Neural cell (in vitro differentiated cells): ENCODE results near the gene SLC49A4. TPM values are rescaled to one million over a fixed set of nuclear protein-coding genes. Genes with fewer than 3 reads are reported as not detected.

Experiments used
- H2AFZ ChIP-seq: fragments of 200-600, 300-800 bp; sonication (generic), shearing (Covaris generic); 2 replicates; pipeline ENCODE4 v1.6.0; 2014; ENCODE audit warnings: low read depth, mild to moderate bottlenecking, antibody characterized with exemption, low read length, moderate library complexity
- H3F3A ChIP-seq: fragments of 200-600 bp; shearing (Covaris generic); 2 replicates; pipeline ENCODE4 v1.6.1; 2016; ENCODE audit warnings: mild to moderate bottlenecking, moderate library complexity, mixed read lengths, antibody characterized with exemption, low read length; ENCODE audit not compliant: insufficient read depth, poor library complexity, severe bottlenecking
- H3K27ac ChIP-seq: fragments of 200-600, 300-800 bp; sonication (generic), shearing (Covaris generic); 2 replicates; pipeline ENCODE4 v1.5.1; 2014; ENCODE audit warnings: mild to moderate bottlenecking, low read length, moderate library complexity
- H3K27me3 ChIP-seq: fragments of 300-800, 200-600 bp; sonication (generic), shearing (Covaris generic); 2 replicates; pipeline ENCODE4 v1.6.0; 2014; ENCODE audit warnings: mild to moderate bottlenecking, low read depth, low read length, moderate library complexity; ENCODE audit not compliant: insufficient read depth
- H3K36me3 ChIP-seq: fragments of 300-800, 200-600 bp; sonication (generic), shearing (Covaris generic); 2 replicates; pipeline ENCODE4 v1.5.1; 2014; ENCODE audit warnings: mild to moderate bottlenecking, antibody characterized with exemption, low read length, moderate library complexity; ENCODE audit not compliant: insufficient read depth
- H3K4me2 ChIP-seq: fragments of 300-800, 200-600 bp; sonication (generic), shearing (Covaris generic); 2 replicates; pipeline ENCODE4 v1.6.0; 2014; ENCODE audit warnings: mild to moderate bottlenecking, low read length
- H3K4me3 ChIP-seq: fragments of 300-800, 200-600 bp; sonication (generic), shearing (Covaris generic); 2 replicates; pipeline ENCODE4 v1.5.1; 2014; ENCODE audit warnings: mild to moderate bottlenecking, low read length, moderate library complexity
- H3K79me2 ChIP-seq: fragments of 200-600 bp; shearing (Covaris generic); replicated peaks from 2 replicates; pipeline ENCODE4 v1.6.0; 2014; ENCODE audit warnings: mild to moderate bottlenecking, low read length, moderate library complexity; ENCODE audit not compliant: insufficient read depth
- H3K9ac ChIP-seq: fragments of 300-800, 200-600 bp; sonication (generic), shearing (Covaris generic); 2 replicates; pipeline ENCODE4 v1.6.1; 2016; ENCODE audit warnings: mild to moderate bottlenecking, low read length, mixed read lengths
- H3K9me2 ChIP-seq: fragments of 200-600 bp; shearing (Covaris generic); 2 replicates; pipeline ENCODE4 v1.6.1; 2016; ENCODE audit warnings: mild to moderate bottlenecking, low read length, mixed read lengths; ENCODE audit not compliant: insufficient read depth
- H3K9me3 ChIP-seq: fragments of 200-600, 300-800 bp; sonication (generic), shearing (Covaris generic); 2 replicates; pipeline ENCODE4 v1.6.1; 2016; ENCODE audit warnings: mild to moderate bottlenecking, mixed run types, low read length, moderate library complexity, mixed read lengths
- H4K20me1 ChIP-seq: fragments of 200-600 bp; shearing (Covaris generic); 2 replicates; pipeline ENCODE4 v1.6.1; 2016; ENCODE audit warnings: mild to moderate bottlenecking, mixed run types; ENCODE audit not compliant: insufficient read depth
- EP300 ChIP-seq: fragments of 450-650 bp; conservative IDR thresholded peaks from 2 replicates; pipeline ENCODE4 v1.6.1; 2014; ENCODE audit warnings: antibody characterized with exemption, mild to moderate bottlenecking, moderate library complexity; ENCODE audit not compliant: poor library complexity, severe bottlenecking
- EZH2 ChIP-seq: fragments of 200-600, 300-800 bp; shearing (Covaris generic), sonication (generic); IDR thresholded peaks from 2 replicates; pipeline ENCODE4 v1.6.1; 2014; ENCODE audit warnings: antibody characterized with exemption, low read length, borderline replicate concordance, mild to moderate bottlenecking; ENCODE audit not compliant: insufficient read depth, poor library complexity, severe bottlenecking
- MXI1 ChIP-seq: fragments of 450-650 bp; conservative IDR thresholded peaks from 2 replicates; pipeline ENCODE4 v1.6.1; 2014; ENCODE audit warnings: antibody characterized with exemption, mild to moderate bottlenecking; ENCODE audit not compliant: poor library complexity, severe bottlenecking
- POLR2AphosphoS5 ChIP-seq: IDR thresholded peaks from 2 replicates; pipeline ENCODE4 v1.6.1; 2012
- RAD21 ChIP-seq: fragments of 450-650 bp; conservative IDR thresholded peaks from 2 replicates; pipeline ENCODE4 v1.6.1; 2014; ENCODE audit warnings: antibody characterized with exemption, mild to moderate bottlenecking, moderate library complexity
- SMC3 ChIP-seq: fragments of 450-650 bp; conservative IDR thresholded peaks from 2 replicates; pipeline ENCODE4 v1.6.1; 2014; ENCODE audit warnings: antibody characterized with exemption, mild to moderate bottlenecking, moderate library complexity; ENCODE audit not compliant: poor library complexity
- TAF1 ChIP-seq: IDR thresholded peaks from 2 replicates; pipeline ENCODE4 v1.6.1; 2012; ENCODE audit warnings: low read depth
- polyA plus RNA-seq: library from polyadenylated mRNA; depleted of rRNA; stranded (reverse); fragments of >200 nt; gene quantifications from 2 replicates; pipeline ENCODE4 v1.2.3, GENCODE V29; 2014
- TF ChIP-seq, protein P1 (sequence below): fragments of 450-650 bp; IDR thresholded peaks from 2 replicates; pipeline ENCODE4 v1.5.1; 2014; ENCODE audit warnings: antibody characterized with exemption, mild to moderate bottlenecking, moderate library complexity; ENCODE audit not compliant: poor library complexity, severe bottlenecking
- TF ChIP-seq, protein P2 (sequence below): IDR thresholded peaks from 2 replicates; pipeline ENCODE4 v1.6.1; 2012; ENCODE audit warnings: borderline replicate concordance

Gene SLC49A4
- polyA plus RNA-seq, 1 donor from 2014 or later = 16.2 TPM

DNA sequence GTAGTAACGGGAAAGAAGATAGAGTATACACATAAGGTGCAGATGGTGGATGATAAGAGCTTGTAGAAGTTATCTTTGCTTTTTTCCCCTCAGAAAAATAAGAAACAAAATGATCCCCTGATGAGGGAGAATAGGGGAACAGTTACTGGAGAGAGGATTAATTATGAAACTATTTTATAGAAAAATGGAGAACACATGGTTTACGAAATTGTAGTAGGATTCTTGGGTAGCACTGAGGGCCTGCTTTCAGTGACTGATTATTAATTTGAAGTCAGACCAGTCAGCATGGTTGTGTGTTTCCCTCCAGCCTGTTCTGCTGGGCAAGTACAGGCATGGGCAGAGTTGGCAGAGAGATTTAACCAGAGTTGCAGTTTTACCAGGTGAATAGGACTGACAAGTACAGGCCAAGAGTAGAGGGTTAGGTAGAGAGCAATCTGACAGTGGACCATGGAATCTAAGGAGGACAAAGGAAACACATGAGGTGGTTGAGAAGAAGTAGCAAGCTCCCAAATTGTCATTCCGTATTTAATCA lies 5.9 kb downstream of the SLC49A4 start:
- H3K4me2 ChIP-seq = no peak overlapping the region
- no peaks in the 10 kb centered on the region for H3F3A ChIP-seq
- H3K27me3 ChIP-seq = no peaks in the 10 kb centered on the region
- TF ChIP-seq POLR2AphosphoS5 = no peak
- TF ChIP-seq, protein P1, sequence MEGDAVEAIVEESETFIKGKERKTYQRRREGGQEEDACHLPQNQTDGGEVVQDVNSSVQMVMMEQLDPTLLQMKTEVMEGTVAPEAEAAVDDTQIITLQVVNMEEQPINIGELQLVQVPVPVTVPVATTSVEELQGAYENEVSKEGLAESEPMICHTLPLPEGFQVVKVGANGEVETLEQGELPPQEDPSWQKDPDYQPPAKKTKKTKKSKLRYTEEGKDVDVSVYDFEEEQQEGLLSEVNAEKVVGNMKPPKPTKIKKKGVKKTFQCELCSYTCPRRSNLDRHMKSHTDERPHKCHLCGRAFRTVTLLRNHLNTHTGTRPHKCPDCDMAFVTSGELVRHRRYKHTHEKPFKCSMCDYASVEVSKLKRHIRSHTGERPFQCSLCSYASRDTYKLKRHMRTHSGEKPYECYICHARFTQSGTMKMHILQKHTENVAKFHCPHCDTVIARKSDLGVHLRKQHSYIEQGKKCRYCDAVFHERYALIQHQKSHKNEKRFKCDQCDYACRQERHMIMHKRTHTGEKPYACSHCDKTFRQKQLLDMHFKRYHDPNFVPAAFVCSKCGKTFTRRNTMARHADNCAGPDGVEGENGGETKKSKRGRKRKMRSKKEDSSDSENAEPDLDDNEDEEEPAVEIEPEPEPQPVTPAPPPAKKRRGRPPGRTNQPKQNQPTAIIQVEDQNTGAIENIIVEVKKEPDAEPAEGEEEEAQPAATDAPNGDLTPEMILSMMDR = no peak
- TF ChIP-seq EP300 = no peak
- no peak for TF ChIP-seq MXI1
- TF ChIP-seq RAD21 = no peak
- no peak for TF ChIP-seq TAF1
- TF ChIP-seq, protein P2, sequence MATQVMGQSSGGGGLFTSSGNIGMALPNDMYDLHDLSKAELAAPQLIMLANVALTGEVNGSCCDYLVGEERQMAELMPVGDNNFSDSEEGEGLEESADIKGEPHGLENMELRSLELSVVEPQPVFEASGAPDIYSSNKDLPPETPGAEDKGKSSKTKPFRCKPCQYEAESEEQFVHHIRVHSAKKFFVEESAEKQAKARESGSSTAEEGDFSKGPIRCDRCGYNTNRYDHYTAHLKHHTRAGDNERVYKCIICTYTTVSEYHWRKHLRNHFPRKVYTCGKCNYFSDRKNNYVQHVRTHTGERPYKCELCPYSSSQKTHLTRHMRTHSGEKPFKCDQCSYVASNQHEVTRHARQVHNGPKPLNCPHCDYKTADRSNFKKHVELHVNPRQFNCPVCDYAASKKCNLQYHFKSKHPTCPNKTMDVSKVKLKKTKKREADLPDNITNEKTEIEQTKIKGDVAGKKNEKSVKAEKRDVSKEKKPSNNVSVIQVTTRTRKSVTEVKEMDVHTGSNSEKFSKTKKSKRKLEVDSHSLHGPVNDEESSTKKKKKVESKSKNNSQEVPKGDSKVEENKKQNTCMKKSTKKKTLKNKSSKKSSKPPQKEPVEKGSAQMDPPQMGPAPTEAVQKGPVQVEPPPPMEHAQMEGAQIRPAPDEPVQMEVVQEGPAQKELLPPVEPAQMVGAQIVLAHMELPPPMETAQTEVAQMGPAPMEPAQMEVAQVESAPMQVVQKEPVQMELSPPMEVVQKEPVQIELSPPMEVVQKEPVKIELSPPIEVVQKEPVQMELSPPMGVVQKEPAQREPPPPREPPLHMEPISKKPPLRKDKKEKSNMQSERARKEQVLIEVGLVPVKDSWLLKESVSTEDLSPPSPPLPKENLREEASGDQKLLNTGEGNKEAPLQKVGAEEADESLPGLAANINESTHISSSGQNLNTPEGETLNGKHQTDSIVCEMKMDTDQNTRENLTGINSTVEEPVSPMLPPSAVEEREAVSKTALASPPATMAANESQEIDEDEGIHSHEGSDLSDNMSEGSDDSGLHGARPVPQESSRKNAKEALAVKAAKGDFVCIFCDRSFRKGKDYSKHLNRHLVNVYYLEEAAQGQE = no peak
- no peak for TF ChIP-seq EZH2
- TF ChIP-seq SMC3 = no peak
- H4K20me1 ChIP-seq = no peaks in the 10 kb centered on the region
- no peaks in the 10 kb centered on the region for H3K36me3 ChIP-seq
- peaks cover 22% of the 10 kb centered on the region for H3K79me2 ChIP-seq
- no peaks in the 10 kb centered on the region for H3K9me3 ChIP-seq
- H3K9ac ChIP-seq = no peak overlapping the region
- no peaks in the 10 kb centered on the region for H3K9me2 ChIP-seq
- H2AFZ ChIP-seq = no peak overlapping the region
- H3K27ac ChIP-seq = no peak overlapping the region
- H3K4me3 ChIP-seq = no peak overlapping the region

DNA sequence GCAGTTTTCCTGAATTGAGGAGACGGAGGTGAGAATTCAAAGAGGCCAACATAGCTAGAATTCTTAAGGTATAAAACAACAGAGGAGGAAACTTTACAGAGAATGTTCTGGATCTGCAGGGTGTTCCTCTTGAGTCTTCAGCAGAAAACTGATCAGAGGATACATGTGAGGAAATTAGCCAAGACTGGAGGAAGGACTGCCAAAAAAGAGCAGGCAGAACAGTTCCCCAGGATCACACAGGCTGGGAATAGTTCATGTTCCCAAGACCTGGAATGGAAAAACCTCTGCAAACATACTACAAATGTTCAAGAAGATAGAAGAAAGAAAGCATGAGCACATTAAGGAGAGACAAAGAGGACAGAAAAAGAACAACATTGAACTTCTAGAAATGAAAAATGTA lies 7.5 kb downstream of the SLC49A4 start:
- H3K4me2 ChIP-seq = no peak overlapping the region
- H3K4me3 ChIP-seq = no peak overlapping the region
- H3K27ac ChIP-seq = no peak overlapping the region
- H3K36me3 ChIP-seq = no peaks in the 10 kb centered on the region
- H3F3A ChIP-seq = no peaks in the 10 kb centered on the region
- no peak overlapping the region for H3K9ac ChIP-seq
- H3K27me3 ChIP-seq = no peaks in the 10 kb centered on the region
- H3K79me2 ChIP-seq = peaks cover 7% of the 10 kb centered on the region
- H2AFZ ChIP-seq = no peak overlapping the region
- no peaks in the 10 kb centered on the region for H3K9me3 ChIP-seq
- no peaks in the 10 kb centered on the region for H3K9me2 ChIP-seq
- H4K20me1 ChIP-seq = no peaks in the 10 kb centered on the region
- TF ChIP-seq EZH2 = no peak
- TF ChIP-seq, protein P1 = no peak
- no peak for TF ChIP-seq TAF1
- no peak for TF ChIP-seq POLR2AphosphoS5
- no peak for TF ChIP-seq EP300
- no peak for TF ChIP-seq SMC3
- TF ChIP-seq, protein P2 = no peak
- no peak for TF ChIP-seq RAD21
